HG03457 (cell line): ENCODE results near the gene RAD51AP1.

Experiments used
- ATAC-seq: cut with Tn5 transposase; IDR thresholded peaks from one replicate; pipeline ENCODE4 v1.9.1; 2021; ENCODE audit warnings: moderate number of reproducible peaks; ENCODE audit not compliant: unreplicated experiment

RAD51AP1 gene

DNA sequence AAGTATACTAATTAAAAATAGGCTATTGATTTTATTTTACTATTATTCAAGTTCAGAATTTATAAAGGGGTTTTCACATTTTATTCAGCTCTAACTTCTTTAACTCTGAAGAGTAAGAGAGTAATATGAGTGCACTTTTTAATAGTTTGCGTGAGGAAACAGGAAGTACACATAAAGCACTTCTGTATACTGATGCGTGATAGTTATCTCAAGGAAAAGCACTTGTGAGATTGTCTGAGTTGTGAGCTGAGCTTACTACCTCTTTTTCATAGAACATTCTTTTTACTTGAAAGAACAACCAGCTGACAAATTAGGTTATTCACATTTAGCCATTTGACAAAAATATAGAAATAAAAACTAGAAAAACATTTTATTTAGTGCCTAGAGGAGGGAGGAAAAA, 1.9 kb downstream of the RAD51AP1 start:
- no peak for ATAC-seq

DNA sequence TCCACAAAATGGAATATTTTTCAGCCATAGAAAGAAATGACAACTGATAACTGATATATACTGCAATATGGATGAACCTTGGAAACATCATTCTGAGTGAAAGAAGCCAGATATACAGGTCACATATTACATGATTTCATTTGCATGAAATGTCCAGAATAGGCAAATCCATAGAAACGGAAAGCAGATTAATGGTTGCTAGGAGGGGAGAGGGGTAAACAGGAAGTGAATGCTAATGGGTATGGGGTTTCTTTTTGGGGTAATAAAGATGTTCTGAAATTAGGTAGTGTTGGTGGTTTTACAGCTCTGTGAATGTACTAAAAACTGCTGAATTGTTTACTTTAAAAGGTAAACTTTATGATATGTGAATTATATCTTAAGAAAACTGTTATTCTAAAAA, 6.5 kb downstream of the RAD51AP1 start:
- no peak for ATAC-seq

DNA sequence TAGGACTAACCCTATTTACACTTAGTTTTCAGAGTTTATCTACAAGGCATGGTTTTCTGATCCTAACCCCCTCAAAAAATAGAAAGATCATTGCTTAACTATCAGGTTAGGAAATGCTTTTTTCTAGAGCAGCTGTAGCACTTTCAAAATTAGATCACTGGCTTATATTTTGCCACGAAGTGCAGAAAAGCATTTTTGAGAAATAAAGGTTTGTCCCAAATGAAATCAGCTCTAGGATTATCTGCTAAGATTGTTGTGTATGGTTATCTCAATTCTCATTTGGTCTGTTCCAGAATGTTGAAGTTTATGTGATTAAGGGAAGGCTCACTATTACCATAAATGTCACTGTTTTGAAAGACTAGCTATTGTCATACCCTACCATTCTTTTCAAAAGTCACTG, 13.5 kb downstream of the RAD51AP1 start:
- no peak for ATAC-seq

DNA sequence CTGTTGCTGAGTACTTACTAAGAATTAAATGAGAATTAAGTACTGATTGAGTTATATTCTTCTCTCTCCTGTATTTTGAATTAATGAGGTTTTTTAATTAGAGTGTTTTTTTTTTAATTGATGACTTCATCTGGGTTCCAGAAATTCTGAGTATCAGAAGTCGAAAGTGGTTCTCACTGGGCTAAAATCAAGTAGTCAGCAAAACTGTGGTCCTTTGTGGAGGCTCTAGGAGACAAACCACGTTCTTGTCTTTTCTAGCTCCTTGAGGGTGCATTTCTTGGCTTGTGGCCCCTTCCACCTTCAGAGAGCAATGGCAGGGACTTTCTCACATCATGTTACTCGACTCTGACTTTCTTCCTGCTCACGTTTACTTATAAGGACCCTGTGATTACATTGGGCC, 15.3 kb downstream of the RAD51AP1 start:
- ATAC-seq, result no peak

DNA sequence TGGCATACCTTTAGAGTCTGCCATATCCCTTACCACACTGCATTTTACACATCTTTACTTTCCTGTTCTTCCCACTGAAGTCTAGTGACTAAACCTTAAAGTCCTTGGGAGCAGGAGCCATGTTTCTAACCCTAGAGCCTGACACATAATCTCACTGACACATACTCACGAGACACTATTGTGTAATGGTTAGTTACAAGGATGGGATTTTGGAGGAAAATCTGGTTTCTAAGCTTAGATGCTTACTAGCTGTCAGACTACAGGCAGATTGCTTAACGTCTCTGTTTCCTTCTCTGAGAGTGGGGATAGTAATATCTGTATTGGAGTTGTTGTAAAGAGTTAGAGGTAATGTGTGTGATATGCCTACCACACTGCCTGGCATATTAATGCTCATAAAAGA, 17.1 kb downstream of the RAD51AP1 start:
- ATAC-seq, result no peak

DNA sequence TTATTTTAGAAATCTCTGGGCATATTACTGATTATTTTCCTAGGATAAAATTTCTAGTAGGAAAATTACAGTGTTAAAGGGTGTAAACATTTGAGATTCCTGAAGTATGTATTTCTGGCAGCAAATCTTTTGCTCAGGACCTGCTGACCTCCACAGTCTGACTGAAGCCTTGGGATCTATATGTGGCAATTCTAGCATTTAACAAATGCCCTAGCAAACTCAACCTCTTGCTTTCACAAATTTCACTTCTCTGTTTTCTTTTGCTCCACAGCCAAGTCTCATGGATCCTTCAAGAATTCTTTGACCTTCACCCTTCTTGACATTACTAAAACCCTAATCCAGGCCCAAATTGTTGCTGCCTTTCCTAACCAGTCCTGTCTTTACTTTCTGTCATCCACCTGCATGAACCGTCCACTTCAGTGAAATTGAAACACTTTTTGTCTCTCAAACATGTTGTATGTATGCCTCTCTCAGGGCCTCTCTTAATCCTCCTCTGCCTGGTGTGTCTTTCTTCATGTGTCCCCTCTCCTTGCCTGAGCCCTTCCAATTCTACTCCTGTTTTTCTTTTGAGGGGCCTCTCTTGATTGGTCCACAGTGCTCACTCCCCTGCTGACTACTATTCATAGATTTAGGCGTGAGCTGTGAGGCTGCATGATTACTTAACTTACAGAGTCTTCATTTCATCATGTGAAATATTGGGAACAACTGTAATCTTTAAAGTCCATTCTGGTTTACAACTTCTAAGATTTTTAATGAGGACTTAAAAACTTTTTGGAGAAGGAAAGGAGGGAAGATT, 18.2 kb downstream of the RAD51AP1 start:
- ATAC-seq, result no peak

DNA sequence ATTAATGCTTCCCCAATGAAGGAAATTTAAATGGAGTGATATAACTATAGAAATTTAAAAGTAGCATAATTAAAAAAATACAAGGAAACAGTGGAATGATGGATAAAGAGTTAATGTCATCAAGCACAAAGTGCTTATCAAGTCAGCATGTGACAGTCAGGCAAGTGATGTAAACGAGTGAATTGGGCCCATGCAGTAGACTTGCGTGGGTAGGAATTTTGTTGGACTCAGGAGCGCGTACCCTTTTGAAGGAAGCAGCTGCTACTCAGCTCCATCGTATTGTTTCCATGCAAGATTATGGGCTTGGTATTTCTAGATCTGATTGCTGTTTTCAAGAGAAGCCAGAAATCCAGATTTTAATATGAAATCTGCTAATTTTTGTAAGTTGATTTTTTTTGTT, 18.9 kb downstream of the RAD51AP1 start:
- no peak for ATAC-seq

DNA sequence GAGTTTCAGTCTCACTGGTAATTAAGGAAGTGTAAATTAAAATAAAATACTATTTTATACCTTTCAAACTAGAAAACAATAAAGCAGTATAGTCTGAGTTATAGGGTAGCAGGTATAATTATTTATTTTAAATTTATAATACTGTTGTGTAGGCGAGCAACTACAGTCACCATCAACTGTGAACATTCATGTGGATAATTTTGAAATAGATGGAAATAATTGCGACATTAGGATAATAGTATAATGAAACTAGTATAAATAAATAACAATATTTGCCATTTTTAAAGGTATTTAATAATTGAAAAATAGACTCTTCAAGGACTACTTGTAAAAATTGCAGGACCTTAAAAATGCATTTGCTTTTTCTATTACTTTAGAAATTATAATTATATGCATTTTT, 19.5 kb downstream of the RAD51AP1 start:
- ATAC-seq, result no peak

DNA sequence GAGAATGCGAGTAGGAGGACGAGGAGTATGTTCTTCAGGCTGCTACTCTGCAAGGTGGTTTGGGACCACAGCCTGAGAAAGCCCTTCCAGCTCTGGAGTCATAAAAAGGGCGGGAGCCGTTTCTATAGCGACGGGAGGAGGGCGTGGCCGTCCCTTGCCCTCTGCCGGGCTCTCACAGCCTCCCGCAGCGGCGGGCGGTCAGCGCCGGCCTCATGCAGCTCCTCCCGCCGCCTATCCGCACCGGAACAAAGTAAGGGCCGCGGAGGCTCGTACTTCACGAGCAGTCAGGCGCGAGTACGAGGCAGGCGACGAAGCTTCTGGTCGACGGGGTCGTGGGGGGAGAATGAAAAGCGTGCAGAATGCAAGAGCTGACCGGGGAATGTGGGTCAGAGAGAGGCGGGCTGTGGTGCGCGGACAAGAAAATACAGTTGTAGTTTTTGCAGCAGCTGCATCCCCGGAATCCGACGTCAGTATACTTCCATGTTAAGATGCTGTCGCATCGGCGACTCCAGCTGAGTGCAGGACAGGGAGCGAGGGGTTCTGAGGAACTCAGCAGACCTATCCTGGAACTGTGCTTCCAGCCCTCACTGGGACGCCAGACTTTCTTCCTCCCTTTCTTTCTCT, 23.5 kb downstream of the RAD51AP1 start, which contains the start of gene DYRK4:
TSS of gene DYRK4 (plus strand) at position 175 of the 624 bp plus-strand sequence. CDS start at position 213, 38 bp downstream.
- ATAC-seq, result no peak

DNA sequence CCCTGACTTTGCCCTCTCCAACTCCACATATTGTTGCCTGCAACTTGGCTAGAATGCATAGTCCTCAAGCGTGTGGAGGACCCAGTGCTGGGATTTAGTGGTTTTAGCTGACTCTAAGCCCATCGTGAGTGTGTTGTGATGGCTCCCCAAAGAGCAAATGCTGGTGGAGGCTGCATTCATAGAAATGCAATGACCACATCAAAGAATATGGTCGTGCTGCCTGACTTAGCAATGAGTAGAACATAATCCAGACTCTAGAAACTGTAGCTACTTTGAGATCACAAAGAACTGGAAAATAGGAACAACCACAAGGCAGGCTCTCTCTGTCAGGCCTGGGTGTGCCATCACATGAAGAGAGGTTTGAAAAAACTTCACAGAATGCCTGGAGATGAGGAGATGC, 24.6 kb downstream of the RAD51AP1 start:
- ATAC-seq, result no peak

DNA sequence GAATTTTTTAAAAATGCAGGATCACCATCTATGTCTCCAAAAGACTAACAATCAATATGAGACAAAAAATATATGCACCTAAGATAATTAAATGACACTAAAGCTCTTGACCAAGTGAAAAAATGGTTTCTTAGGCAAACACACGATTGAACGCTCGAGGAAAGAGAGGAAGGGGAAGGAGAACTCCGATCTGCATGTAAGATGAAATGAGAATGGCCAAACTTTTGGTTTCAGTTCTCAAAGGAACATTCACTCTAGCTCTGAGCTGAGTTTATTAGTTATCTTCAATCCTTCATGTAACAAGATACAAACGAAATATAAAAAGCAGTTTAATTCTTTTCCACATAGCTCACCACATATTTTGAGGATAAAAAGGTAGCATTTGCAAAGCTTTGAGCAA, 26.1 kb downstream of the RAD51AP1 start:
- no peak for ATAC-seq

DNA sequence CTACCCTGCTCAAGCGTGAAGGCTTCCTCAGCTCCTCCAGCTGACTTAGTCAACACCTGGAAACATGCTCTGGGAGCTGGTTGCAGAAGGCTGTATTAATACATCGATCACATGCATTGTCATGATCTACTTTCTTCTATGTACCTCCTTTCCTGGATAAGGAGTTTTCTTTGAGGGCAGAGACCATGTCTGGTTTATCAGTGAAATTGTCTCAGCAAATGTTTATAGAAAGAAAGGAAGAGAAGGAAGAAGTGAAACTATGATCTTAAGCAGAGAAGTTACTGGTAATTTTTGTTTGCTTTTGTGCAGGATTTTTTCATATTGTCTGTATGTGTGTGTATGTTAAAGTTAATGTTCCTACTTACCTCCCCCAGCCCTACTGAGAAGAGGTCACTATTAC, 27.8 kb downstream of the RAD51AP1 start:
- ATAC-seq, result no peak

DNA sequence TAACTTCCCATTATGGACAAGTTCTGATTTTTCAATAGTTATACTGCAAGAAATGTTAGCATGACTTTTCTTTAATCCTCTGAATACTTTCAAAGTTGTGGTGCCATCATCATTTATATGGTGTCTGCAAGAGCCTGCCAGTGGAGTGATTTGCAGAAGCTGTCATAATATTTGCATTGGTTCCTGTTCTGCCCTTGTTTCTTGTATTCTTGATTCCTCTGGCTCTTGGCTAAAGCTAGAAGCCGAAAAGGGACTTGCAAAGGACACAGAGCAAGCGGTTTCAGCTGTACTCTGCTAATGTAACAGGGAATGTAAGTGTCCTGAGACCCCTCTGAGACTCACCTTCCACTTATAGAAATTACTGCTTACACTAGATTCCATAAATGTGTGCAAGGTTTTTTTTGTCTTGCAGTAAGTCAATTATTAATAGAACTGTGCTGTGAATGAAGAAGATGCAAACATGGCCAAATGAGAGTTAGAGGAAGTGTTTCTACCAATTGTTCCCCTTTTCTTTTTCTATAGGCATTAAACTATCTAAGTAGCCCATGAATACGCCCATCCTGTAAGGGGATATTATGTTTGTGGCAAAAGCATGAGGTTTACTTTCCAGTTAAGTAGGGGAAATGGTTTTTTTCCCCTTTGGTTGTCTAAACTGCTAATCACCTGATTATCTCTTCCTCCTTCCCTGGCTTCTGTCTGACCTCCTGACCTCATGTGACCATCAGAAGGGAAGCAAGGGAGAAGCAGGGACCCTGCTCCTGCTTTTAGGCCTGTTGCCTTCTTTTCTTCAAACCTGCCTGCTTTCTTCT, 28.6 kb downstream of the RAD51AP1 start:
- ATAC-seq, result peak; percentile 49

DNA sequence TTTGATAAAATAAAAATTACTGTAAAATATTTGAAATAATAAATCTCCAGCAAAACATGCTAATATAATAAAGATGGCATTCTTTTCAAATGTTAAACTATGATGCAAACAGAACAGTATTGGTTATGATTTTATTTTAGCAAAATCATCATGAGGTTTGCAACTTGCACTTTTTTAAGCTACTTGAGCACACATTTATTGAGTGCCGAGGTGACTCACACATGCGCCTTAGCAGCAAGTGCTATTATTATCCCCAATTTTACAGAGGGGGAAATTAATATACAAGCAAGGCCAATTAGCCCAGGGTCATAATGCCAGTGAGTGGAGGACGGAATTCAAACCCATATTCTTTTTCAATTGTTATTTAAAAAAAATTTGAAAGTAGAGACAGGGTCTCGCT, 30.6 kb downstream of the RAD51AP1 start:
- ATAC-seq, result no peak

DNA sequence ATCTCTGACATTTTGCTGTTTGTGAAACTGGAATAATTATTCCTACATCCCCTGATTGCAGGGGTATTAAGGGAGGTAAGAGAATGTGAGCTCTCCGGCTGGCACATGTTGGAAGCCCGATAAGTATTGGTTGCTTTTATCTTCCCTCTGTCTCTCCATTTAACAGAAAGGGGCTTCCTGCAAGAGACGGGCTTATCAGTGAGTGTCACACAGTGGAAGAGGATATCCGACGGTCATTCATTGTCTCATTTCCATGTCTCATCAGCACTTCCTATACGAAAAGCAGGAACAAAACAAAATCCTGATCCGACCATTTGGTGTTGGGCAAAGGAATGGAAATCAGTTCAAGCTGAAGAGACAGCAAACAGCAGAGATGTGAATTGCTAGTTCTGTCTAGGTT, 34.0 kb downstream of the RAD51AP1 start:
- ATAC-seq, result no peak

DNA sequence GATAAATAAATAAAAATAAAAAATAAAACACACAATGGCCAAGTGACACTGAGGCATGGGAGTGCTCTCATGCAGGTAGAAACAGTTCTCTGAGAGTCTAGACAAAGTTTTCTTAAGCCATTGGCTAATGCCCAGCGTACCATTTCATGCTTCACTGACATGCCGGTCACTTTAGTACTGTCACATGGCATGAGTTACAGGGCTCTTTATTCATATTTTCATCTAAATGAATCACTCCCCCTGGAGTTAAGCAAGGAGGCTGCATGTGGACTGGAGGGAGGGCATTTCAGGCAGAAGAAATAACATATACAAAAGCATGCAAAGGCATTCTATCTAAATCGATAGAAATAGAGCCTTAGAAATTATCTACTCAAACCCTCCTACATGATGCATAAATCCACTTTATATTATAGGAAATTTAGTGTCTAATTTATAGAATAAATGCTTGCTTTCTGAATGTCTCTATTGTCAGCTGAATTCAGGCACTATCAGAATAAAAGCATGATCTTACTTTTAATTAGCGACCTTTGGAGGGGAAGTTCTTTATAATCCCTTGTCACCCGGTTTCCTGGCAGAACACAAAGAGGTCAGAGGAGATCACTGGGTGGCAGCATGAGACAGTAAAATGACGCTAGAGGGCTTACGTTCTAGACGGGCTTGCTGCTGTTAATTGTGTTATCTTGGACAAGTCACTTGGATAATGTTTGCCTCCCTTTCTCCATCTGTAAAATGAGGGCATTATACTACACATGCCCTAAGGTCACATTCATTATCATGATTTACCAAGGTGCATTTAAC, 40.8 kb downstream of the RAD51AP1 start:
- ATAC-seq, result no peak

DNA sequence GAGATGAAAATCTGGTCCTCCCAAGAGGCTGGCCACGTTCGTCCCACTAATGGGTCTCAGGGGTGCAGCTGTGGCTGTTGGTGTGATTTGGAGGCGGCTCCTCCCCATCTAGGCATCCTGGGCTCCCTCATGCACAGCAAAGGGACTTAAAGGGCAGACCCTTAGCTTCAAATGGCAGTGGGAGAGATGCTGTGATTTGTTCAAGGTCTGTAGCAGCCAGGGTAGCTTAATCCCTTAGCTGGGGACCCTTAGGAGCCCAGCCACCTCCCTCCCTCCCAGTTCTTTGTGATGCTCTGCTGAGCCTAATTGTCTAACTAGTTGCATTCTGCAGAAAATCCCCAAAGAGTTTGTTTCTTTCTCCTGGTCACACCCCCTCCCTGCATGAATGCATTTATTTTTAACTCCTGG, 41.6 kb downstream of the RAD51AP1 start:
- ATAC-seq, result no peak

DNA sequence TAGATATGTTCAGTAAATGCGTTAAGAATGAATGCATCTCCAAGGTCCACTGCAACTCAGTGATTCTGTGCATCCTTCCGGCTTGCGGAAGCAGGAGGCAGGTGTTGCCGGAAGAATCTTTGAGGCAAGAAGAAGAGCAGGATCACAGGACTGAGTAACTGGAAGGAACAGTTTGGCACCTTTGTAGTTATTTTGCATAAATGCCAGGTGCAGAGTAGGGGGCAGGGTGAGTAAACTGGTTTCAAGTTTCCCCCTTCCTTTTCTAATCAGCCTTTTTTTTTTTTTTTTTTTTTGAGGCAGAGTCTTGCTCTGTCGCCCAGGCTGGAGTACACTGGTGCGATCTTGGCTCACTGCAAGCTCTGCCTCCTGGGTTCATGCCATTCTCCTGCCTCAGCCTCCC, 45.6 kb downstream of the RAD51AP1 start:
- no peak for ATAC-seq

DNA sequence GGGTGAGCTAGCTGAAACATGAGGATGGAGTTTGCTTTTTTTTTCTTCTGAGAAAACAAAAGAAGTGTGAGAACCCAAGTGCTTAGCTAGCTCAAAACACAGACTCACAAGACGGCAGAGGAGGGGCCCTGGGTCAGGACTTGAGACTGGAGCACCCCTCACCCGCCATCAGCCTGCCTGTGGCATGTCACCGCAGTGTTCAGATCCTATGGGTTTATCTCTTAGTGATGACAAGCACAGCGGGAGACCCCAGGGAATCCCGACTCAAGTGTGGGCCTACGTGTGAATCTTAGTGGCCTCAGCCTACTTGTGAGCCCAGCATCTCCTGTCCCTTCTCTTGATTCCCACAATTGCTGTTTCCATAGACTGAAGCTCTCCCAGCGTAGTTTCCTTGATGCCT, 46.2 kb downstream of the RAD51AP1 start:
- ATAC-seq, result no peak

DNA sequence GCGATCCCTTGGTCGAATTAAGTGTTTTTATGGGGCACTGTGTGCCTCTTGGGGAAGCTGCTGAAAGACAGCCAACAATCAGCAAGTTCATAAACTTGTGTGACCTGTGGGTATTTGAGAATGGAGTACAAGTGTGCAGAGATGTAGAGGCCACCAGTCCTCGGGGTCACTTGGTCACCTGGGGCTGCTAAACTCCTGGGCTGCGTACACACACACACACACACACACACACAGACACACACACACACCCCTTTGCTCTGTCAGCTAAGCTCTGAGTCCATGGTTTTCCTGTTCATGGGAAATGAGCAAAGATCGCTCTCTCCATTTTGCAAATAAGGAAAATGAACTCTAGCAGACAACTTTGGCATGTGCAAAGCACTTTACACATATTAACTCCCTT, 47.8 kb downstream of the RAD51AP1 start:
- no peak for ATAC-seq

DNA sequence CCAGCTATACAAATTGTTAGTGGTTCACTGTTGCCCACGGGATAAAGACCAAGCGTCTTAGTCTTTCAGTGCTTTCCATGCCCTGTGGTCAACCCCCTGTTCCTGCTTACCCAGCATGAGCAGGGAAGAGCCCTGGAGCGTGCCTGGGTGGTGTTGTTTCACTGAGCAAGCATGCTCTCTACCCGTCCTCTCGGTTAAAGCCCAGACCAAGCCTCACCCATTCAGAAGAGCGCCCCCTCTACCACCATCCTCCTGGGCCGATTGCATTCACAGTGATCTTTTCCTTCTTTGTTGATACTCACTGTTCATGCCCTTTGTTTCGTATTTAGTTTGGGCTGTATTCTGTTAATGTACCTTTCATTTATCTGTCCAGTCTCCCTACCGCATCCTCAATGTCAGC, 48.4 kb downstream of the RAD51AP1 start:
- ATAC-seq, result no peak
